GM23338 (cell line): ENCODE results near the gene GRK4. TPM values are rescaled to one million over a fixed set of nuclear protein-coding genes. Genes with fewer than 3 reads are reported as not detected.

ENCODE experiments used
- ATAC-seq: fragments of 200-7000 bp; cut with Tn5 transposase; 3 replicates; pipeline ENCODE4 v1.9.1; 2020
- DNase-seq: peaks from one replicate; pipeline ENCODE4 v3.0.0-alpha.2; 2015; ENCODE audit warnings: low spot score
- H2AFZ ChIP-seq: fragments of 200-600 bp; sonication (generic); 2 replicates; pipeline ENCODE4 v1.8.0; 2016; ENCODE audit warnings: antibody characterized with exemption, mild to moderate bottlenecking, moderate library complexity
- H3F3A ChIP-seq: fragments of 200-600 bp; sonication (generic); replicated peaks from 2 replicates; pipeline ENCODE4 v1.8.0; 2017; ENCODE audit warnings: antibody characterized with exemption, mixed run types, low read depth
- H3K27ac ChIP-seq: fragments of 200-600 bp; sonication (generic); 2 replicates; pipeline ENCODE4 v1.6.1; 2016; ENCODE audit warnings: low read depth
- H3K27me3 ChIP-seq: fragments of 200-600 bp; sonication (generic); 2 replicates; pipeline ENCODE4 v1.8.0; 2016; ENCODE audit warnings: mild to moderate bottlenecking, mixed run types, moderate library complexity; ENCODE audit not compliant: insufficient read depth
- H3K36me3 ChIP-seq: fragments of 200-600 bp; sonication (generic); 2 replicates; pipeline ENCODE4 v1.8.0; 2016; ENCODE audit warnings: mild to moderate bottlenecking; ENCODE audit not compliant: insufficient read depth
- H3K4me1 ChIP-seq: fragments of 200-600 bp; sonication (generic); 2 replicates; pipeline ENCODE4 v1.8.0; 2016; ENCODE audit warnings: mild to moderate bottlenecking, moderate library complexity; ENCODE audit not compliant: insufficient read depth
- H3K4me2 ChIP-seq: fragments of 200-600 bp; sonication (generic); 2 replicates; pipeline ENCODE4 v1.7.1; 2017; ENCODE audit warnings: mixed run types
- H3K4me3 ChIP-seq: fragments of 200-600 bp; sonication (generic); 2 replicates; pipeline ENCODE4 v1.6.1; 2016; ENCODE audit warnings: mixed run types
- H3K79me2 ChIP-seq: fragments of 200-600 bp; sonication (generic); replicated peaks from 2 replicates; pipeline ENCODE4 v1.8.0; 2017; ENCODE audit warnings: mild to moderate bottlenecking; ENCODE audit not compliant: insufficient read depth
- H3K9me2 ChIP-seq: fragments of 200-600 bp; sonication (generic); 2 replicates; pipeline ENCODE4 v1.8.0; 2017; ENCODE audit not compliant: insufficient read depth
- H4K20me1 ChIP-seq: fragments of 200-600 bp; sonication (generic); replicated peaks from 2 replicates; pipeline ENCODE4 v1.8.0; 2017; ENCODE audit warnings: mild to moderate bottlenecking; ENCODE audit not compliant: insufficient read depth
- H3K27ac Mint-ChIP-seq: 2 replicates; pipeline ENCODE4 v1.8.0; 2020; ENCODE audit warnings: inconsistent platforms, mild to moderate bottlenecking, moderate library complexity, mixed read lengths
- H3K27me3 Mint-ChIP-seq: 3 replicates; pipeline ENCODE4 v1.8.0; 2022; ENCODE audit warnings: low read depth, mild to moderate bottlenecking, moderate library complexity, mixed read lengths, inconsistent platforms; ENCODE audit not compliant: insufficient read depth, poor library complexity
- H3K36me3 Mint-ChIP-seq: 3 replicates; pipeline ENCODE4 v1.8.0; 2021; ENCODE audit warnings: low read depth, mild to moderate bottlenecking, inconsistent platforms, moderate library complexity, mixed read lengths
- H3K4me1 Mint-ChIP-seq: 3 replicates; pipeline ENCODE4 v1.8.0; 2020; ENCODE audit warnings: mild to moderate bottlenecking, inconsistent platforms, mixed read lengths
- H3K4me3 Mint-ChIP-seq: 3 replicates; pipeline ENCODE4 v1.8.0; 2021; ENCODE audit warnings: moderate library complexity, mild to moderate bottlenecking, inconsistent platforms, mixed read lengths
- H3K9me3 Mint-ChIP-seq: 3 replicates; pipeline ENCODE4 v1.8.0; 2020; ENCODE audit warnings: moderate library complexity, mild to moderate bottlenecking, inconsistent platforms, mixed read lengths
- EZH2phosphoT487 ChIP-seq: fragments of 200-600 bp; sonication (generic); IDR thresholded peaks from one replicate; pipeline ENCODE4 v1.8.1; 2018; ENCODE audit warnings: antibody characterized with exemption; ENCODE audit not compliant: unreplicated experiment
- JUNB ChIP-seq: IDR thresholded peaks from one replicate; pipeline ENCODE4 v1.6.1; 2016; ENCODE audit warnings: antibody characterized with exemption; ENCODE audit not compliant: unreplicated experiment
- NANOG ChIP-seq: IDR thresholded peaks from 2 replicates; pipeline ENCODE4 v1.6.1; 2016; ENCODE audit warnings: antibody characterized with exemption, borderline replicate concordance
- STAT1 ChIP-seq: IDR thresholded peaks from one replicate; pipeline ENCODE4 v1.6.1; 2016; ENCODE audit warnings: antibody characterized with exemption; ENCODE audit not compliant: unreplicated experiment
- ZNF331 ChIP-seq: fragments of 250-450 bp; sonication (Bioruptor Pico); IDR thresholded peaks from 2 replicates; pipeline ENCODE4 v1.5.0; 2020; ENCODE audit warnings: low read depth, mild to moderate bottlenecking, moderate library complexity
- polyA plus RNA-seq: library from polyadenylated mRNA; unstranded; fragments of >200 nt; fragmentation: Nextera tagmentation; extraction: Ambion mirVana; gene quantifications from 2 replicates; pipeline ENCODE4 v1.2.1, GENCODE V29; 2016
- total RNA-seq: library from RNA; depleted of rRNA; stranded (reverse); fragments of >200 nt; shearing (Covaris generic); gene quantifications from 2 replicates; pipeline ENCODE4 v1.2.3, GENCODE V29; 2014
- TF ChIP-seq, protein P1 (sequence below): IDR thresholded peaks from one replicate; pipeline ENCODE4 v1.6.1; 2018; ENCODE audit warnings: antibody characterized with exemption; ENCODE audit not compliant: unreplicated experiment
- TF ChIP-seq, protein P2 (sequence below), 2 experiments: fragments of 200-600 bp in 1 of 2; sonication (generic) in 1 of 2; conservative IDR thresholded peaks; 2 replicates each; pipeline versions ENCODE4 v1.5.1 to v1.6.1; 2016 to 2017; ENCODE audit warnings: antibody characterized with exemption in 2 of 2, low read depth in 2 of 2, mild to moderate bottlenecking in 2 of 2, moderate library complexity in 1 of 2
- TF ChIP-seq, protein P3 (sequence below): fragments of 250-450 bp; sonication (Bioruptor Pico); IDR thresholded peaks from 2 replicates; pipeline ENCODE4 v1.5.0; 2020; ENCODE audit warnings: mild to moderate bottlenecking, moderate library complexity
- TF ChIP-seq, protein P4 (sequence below): IDR thresholded peaks from 2 replicates; pipeline ENCODE4 v1.6.1; 2016; ENCODE audit warnings: antibody characterized with exemption

GRK4 gene
- total and polyA plus RNA-seq, 2 experiments from 2014 or later: 1.3 to 1.4 TPM

DNA sequence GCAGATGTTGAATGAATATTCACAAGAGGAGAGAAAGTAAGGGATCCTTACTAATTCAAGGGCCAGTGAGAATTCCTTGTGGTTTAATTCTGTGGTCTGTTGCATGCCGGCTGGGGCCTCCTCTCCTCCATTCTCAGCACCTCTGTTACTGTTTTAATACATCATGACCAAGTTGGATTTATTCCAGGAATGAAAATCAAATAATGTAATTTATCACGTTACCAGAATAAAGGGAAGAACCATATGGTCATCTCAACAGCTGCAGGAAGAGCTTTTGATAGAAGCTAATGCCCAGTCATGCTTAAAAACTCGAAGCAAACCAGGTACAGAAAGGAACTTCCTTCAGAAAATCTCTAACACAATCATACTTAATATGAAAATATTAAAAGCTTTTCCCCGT, 54.1 kb downstream of the GRK4 start:
- H3F3A ChIP-seq: no peaks in the 10 kb centered on the region
- no peaks in the 10 kb centered on the region for H4K20me1 ChIP-seq
- no peak overlapping the region for H3K27ac Mint-ChIP-seq
- no peaks in the 10 kb centered on the region for H3K4me1 ChIP-seq
- peaks cover 12% of the 10 kb centered on the region for H3K4me1 Mint-ChIP-seq
- no peaks in the 10 kb centered on the region for H3K36me3 Mint-ChIP-seq
- H3K27me3 ChIP-seq: no peaks in the 10 kb centered on the region
- H3K4me3 ChIP-seq: no peak overlapping the region
- H3K9me3 Mint-ChIP-seq: no peaks in the 10 kb centered on the region
- H3K79me2 ChIP-seq: no peaks in the 10 kb centered on the region
- no peak overlapping the region for H3K4me2 ChIP-seq
- H2AFZ ChIP-seq: no peak overlapping the region
- no peaks in the 10 kb centered on the region for H3K36me3 ChIP-seq
- H3K27me3 Mint-ChIP-seq: peaks cover 5% of the 10 kb centered on the region
- H3K9me2 ChIP-seq: no peaks in the 10 kb centered on the region
- H3K4me3 Mint-ChIP-seq: no peak overlapping the region
- no peak overlapping the region for H3K27ac ChIP-seq
- no peak for DNase-seq
- TF ChIP-seq STAT1: no peak
- TF ChIP-seq, protein P1, sequence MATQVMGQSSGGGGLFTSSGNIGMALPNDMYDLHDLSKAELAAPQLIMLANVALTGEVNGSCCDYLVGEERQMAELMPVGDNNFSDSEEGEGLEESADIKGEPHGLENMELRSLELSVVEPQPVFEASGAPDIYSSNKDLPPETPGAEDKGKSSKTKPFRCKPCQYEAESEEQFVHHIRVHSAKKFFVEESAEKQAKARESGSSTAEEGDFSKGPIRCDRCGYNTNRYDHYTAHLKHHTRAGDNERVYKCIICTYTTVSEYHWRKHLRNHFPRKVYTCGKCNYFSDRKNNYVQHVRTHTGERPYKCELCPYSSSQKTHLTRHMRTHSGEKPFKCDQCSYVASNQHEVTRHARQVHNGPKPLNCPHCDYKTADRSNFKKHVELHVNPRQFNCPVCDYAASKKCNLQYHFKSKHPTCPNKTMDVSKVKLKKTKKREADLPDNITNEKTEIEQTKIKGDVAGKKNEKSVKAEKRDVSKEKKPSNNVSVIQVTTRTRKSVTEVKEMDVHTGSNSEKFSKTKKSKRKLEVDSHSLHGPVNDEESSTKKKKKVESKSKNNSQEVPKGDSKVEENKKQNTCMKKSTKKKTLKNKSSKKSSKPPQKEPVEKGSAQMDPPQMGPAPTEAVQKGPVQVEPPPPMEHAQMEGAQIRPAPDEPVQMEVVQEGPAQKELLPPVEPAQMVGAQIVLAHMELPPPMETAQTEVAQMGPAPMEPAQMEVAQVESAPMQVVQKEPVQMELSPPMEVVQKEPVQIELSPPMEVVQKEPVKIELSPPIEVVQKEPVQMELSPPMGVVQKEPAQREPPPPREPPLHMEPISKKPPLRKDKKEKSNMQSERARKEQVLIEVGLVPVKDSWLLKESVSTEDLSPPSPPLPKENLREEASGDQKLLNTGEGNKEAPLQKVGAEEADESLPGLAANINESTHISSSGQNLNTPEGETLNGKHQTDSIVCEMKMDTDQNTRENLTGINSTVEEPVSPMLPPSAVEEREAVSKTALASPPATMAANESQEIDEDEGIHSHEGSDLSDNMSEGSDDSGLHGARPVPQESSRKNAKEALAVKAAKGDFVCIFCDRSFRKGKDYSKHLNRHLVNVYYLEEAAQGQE: no peak
- TF ChIP-seq, protein P2, sequence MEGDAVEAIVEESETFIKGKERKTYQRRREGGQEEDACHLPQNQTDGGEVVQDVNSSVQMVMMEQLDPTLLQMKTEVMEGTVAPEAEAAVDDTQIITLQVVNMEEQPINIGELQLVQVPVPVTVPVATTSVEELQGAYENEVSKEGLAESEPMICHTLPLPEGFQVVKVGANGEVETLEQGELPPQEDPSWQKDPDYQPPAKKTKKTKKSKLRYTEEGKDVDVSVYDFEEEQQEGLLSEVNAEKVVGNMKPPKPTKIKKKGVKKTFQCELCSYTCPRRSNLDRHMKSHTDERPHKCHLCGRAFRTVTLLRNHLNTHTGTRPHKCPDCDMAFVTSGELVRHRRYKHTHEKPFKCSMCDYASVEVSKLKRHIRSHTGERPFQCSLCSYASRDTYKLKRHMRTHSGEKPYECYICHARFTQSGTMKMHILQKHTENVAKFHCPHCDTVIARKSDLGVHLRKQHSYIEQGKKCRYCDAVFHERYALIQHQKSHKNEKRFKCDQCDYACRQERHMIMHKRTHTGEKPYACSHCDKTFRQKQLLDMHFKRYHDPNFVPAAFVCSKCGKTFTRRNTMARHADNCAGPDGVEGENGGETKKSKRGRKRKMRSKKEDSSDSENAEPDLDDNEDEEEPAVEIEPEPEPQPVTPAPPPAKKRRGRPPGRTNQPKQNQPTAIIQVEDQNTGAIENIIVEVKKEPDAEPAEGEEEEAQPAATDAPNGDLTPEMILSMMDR (conservative IDR thresholded peaks at IDR 0.05; ENCODE audit: low read depth in 2 of 2): no peak
- TF ChIP-seq, protein P3, sequence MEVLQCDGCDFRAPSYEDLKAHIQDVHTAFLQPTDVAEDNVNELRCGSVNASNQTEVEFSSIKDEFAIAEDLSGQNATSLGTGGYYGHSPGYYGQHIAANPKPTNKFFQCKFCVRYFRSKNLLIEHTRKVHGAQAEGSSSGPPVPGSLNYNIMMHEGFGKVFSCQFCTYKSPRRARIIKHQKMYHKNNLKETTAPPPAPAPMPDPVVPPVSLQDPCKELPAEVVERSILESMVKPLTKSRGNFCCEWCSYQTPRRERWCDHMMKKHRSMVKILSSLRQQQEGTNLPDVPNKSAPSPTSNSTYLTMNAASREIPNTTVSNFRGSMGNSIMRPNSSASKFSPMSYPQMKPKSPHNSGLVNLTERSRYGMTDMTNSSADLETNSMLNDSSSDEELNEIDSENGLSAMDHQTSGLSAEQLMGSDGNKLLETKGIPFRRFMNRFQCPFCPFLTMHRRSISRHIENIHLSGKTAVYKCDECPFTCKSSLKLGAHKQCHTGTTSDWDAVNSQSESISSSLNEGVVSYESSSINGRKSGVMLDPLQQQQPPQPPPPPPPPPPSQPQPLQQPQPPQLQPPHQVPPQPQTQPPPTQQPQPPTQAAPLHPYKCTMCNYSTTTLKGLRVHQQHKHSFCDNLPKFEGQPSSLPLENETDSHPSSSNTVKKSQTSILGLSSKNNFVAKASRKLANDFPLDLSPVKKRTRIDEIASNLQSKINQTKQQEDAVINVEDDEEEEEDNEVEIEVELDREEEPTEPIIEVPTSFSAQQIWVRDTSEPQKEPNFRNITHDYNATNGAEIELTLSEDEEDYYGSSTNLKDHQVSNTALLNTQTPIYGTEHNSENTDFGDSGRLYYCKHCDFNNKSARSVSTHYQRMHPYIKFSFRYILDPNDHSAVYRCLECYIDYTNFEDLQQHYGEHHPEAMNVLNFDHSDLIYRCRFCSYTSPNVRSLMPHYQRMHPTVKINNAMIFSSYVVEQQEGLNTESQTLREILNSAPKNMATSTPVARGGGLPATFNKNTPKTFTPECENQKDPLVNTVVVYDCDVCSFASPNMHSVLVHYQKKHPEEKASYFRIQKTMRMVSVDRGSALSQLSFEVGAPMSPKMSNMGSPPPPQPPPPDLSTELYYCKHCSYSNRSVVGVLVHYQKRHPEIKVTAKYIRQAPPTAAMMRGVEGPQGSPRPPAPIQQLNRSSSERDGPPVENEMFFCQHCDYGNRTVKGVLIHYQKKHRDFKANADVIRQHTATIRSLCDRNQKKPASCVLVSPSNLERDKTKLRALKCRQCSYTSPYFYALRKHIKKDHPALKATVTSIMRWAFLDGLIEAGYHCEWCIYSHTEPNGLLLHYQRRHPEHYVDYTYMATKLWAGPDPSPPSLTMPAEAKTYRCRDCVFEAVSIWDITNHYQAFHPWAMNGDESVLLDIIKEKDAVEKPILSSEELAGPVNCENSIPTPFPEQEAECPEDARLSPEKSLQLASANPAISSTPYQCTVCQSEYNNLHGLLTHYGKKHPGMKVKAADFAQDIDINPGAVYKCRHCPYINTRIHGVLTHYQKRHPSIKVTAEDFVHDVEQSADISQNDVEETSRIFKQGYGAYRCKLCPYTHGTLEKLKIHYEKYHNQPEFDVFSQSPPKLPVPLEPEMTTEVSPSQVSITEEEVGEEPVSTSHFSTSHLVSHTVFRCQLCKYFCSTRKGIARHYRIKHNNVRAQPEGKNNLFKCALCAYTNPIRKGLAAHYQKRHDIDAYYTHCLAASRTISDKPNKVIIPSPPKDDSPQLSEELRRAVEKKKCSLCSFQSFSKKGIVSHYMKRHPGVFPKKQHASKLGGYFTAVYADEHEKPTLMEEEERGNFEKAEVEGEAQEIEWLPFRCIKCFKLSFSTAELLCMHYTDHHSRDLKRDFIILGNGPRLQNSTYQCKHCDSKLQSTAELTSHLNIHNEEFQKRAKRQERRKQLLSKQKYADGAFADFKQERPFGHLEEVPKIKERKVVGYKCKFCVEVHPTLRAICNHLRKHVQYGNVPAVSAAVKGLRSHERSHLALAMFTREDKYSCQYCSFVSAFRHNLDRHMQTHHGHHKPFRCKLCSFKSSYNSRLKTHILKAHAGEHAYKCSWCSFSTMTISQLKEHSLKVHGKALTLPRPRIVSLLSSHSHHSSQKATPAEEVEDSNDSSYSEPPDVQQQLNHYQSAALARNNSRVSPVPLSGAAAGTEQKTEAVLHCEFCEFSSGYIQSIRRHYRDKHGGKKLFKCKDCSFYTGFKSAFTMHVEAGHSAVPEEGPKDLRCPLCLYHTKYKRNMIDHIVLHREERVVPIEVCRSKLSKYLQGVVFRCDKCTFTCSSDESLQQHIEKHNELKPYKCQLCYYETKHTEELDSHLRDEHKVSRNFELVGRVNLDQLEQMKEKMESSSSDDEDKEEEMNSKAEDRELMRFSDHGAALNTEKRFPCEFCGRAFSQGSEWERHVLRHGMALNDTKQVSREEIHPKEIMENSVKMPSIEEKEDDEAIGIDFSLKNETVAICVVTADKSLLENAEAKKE (CRISPR knock-in tag): no peak
- no peak for TF ChIP-seq NANOG
- TF ChIP-seq EZH2phosphoT487: no peak
- no peak for TF ChIP-seq JUNB
- TF ChIP-seq, protein P4, sequence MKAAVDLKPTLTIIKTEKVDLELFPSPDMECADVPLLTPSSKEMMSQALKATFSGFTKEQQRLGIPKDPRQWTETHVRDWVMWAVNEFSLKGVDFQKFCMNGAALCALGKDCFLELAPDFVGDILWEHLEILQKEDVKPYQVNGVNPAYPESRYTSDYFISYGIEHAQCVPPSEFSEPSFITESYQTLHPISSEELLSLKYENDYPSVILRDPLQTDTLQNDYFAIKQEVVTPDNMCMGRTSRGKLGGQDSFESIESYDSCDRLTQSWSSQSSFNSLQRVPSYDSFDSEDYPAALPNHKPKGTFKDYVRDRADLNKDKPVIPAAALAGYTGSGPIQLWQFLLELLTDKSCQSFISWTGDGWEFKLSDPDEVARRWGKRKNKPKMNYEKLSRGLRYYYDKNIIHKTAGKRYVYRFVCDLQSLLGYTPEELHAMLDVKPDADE: no peak
- no peak for TF ChIP-seq ZNF331 (CRISPR knock-in tag)
- ATAC-seq: no peak
